ENCODE data around the gene KLRC3.

DNA sequence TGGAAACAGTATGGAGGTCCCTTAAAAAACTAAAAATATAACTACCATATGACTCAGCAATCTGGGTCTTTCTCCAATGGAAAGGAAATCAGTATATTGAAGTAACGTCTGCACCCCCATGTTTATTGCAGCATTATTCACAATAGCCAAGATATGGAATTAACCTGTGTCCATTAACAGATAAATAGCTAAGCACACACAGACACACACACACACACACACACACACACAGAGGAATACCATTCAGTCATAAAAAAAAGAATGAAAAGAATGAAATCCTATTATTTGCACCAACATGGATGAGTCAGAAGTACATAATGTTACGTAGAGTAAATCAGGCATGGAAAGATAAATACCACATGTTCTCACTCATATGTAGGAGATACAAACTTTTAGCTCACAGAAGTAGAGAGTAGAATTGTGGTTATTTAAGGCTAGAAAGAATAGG, 35.2 kb downstream of the KLRC3 start:
- TF ChIP-seq, protein P1, sequence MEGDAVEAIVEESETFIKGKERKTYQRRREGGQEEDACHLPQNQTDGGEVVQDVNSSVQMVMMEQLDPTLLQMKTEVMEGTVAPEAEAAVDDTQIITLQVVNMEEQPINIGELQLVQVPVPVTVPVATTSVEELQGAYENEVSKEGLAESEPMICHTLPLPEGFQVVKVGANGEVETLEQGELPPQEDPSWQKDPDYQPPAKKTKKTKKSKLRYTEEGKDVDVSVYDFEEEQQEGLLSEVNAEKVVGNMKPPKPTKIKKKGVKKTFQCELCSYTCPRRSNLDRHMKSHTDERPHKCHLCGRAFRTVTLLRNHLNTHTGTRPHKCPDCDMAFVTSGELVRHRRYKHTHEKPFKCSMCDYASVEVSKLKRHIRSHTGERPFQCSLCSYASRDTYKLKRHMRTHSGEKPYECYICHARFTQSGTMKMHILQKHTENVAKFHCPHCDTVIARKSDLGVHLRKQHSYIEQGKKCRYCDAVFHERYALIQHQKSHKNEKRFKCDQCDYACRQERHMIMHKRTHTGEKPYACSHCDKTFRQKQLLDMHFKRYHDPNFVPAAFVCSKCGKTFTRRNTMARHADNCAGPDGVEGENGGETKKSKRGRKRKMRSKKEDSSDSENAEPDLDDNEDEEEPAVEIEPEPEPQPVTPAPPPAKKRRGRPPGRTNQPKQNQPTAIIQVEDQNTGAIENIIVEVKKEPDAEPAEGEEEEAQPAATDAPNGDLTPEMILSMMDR (IDR thresholded peaks at IDR 0.05): no peak
- no peak for TF ChIP-seq POLR2A (IDR thresholded peaks at IDR 0.05)

All from transverse colon (tissue), 3 donors.